Measurements from ENCODE around the gene UNCX.

DNA sequence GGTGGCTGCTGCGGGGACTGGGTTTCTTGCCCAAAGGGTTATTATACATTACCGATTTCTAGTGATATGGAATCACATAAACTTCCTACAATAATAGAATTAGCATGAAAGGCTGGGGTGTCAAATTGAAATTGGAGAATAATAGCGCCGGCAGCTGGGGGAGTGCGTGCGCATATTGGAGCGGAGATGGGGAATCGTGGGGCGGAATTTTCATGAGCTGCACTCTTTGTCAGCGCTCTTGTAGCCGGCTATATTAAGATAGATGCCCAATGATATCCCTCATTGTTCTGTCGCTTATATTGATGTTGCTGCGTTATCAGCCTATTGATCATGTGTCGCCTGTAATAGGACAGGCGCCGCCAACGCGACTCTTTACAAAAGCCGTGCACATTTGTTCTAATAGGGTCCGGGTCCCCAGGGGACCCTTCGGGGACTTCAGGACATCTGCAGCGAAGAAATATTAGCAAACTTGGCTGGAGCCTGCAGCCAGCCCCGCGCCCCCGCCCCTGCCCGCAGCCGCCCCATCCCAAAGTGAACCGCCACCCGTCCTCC is 5.1 kb downstream of the UNCX start:
- TF ChIP-seq CTCF (IDR thresholded peaks at IDR 0.05) (no peak), ZFX (IDR thresholded peaks at IDR 0.05; ENCODE audit: borderline replicate concordance) (no peak)

All from 22Rv1 (cell line).